WTC11 (cell line): ENCODE data around the gene UTP14A.

Experiments
- ELF4 ChIP-seq: sonication (generic); formaldehyde crosslinking; IDR thresholded peaks from 2 replicates; pipeline ENCODE4 v1.8.1; 2022; ENCODE audit warnings: low read depth, mild to moderate bottlenecking, moderate library complexity, missing genetic modification reagents
- FOXK1 ChIP-seq: sonication (generic); formaldehyde crosslinking; IDR thresholded peaks from 2 replicates; pipeline ENCODE4 v1.8.0; 2022; ENCODE audit warnings: mild to moderate bottlenecking, moderate library complexity, missing genetic modification reagents
- FOXP1 ChIP-seq: sonication (generic); formaldehyde crosslinking; IDR thresholded peaks from 2 replicates; pipeline ENCODE4 v1.8.0; 2022; ENCODE audit warnings: missing genetic modification reagents, mild to moderate bottlenecking, moderate library complexity, borderline replicate concordance
- GTF2I ChIP-seq: fragments of 250-450 bp; sonication (Bioruptor Pico); conservative IDR thresholded peaks from 2 replicates; pipeline ENCODE4 v1.4.0; 2021; ENCODE audit warnings: mild to moderate bottlenecking
- KAT7 ChIP-seq: sonication (generic); formaldehyde crosslinking; IDR thresholded peaks from 2 replicates; pipeline ENCODE4 v1.8.1; 2023; ENCODE audit warnings: missing genetic modification reagents, mild to moderate bottlenecking, borderline replicate concordance
- NFE2L1 ChIP-seq: sonication (generic); formaldehyde crosslinking; IDR thresholded peaks from 2 replicates; pipeline ENCODE4 v1.8.1; 2023; ENCODE audit warnings: missing genetic modification reagents
- NR3C1 ChIP-seq: sonication (generic); formaldehyde crosslinking; conservative IDR thresholded peaks from 2 replicates; pipeline ENCODE4 v1.8.1; 2023; ENCODE audit warnings: low read depth, mild to moderate bottlenecking, missing genetic modification reagents
- TEAD4 ChIP-seq: sonication (generic); formaldehyde crosslinking; IDR thresholded peaks from 2 replicates; pipeline ENCODE4 v1.8.0; 2022; ENCODE audit warnings: mild to moderate bottlenecking, missing genetic modification reagents
- ZBTB21 ChIP-seq: sonication (generic); formaldehyde crosslinking; IDR thresholded peaks from 2 replicates; pipeline ENCODE4 v1.8.1; 2023; ENCODE audit warnings: mild to moderate bottlenecking, missing genetic modification reagents, borderline replicate concordance
- ZNF317 ChIP-seq: sonication (generic); formaldehyde crosslinking; IDR thresholded peaks from 2 replicates; pipeline ENCODE4 v1.8.1; 2023; ENCODE audit warnings: low read depth, mild to moderate bottlenecking, moderate library complexity, missing genetic modification reagents, borderline replicate concordance
- TF ChIP-seq, protein P1 (sequence below): sonication (generic); formaldehyde crosslinking; IDR thresholded peaks from 2 replicates; pipeline ENCODE4 v1.8.0; 2022; ENCODE audit warnings: mild to moderate bottlenecking, missing genetic modification reagents
- TF ChIP-seq, protein P2 (sequence below): fragments of 200-600 bp; IDR thresholded peaks from 2 replicates; pipeline ENCODE4 v1.8.0; 2022; ENCODE audit warnings: antibody characterized with exemption
- TF ChIP-seq, protein P3 (sequence below): sonication (generic); formaldehyde crosslinking; conservative IDR thresholded peaks from 2 replicates; pipeline ENCODE4 v1.8.1; 2022; ENCODE audit warnings: mild to moderate bottlenecking, missing genetic modification reagents
- TF ChIP-seq, protein P4 (sequence below): sonication (generic); formaldehyde crosslinking; IDR thresholded peaks from 2 replicates; pipeline ENCODE4 v1.8.0; 2023; ENCODE audit warnings: missing genetic modification reagents, mild to moderate bottlenecking, borderline replicate concordance

DNA sequence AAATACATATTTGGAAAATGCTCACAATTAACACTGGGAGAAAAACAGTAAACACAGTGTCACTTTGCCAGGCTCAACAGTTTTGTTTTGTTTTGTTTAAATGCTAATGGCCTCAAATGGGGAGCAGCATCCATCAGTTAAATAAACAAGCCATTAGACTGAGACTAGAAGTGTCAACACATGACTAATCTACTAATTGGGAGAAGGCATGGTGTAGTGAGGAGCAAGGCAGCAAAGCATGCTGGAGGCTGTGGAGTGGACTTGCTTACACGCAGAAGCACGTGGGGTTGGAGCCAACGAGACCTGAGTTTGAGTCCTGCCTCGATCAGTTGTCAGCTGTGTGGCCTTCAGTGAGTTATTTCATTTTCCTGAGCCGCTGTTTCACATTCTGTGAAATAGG lies 29.0 kb downstream of the UTP14A start:
- TF ChIP-seq GTF2I (CRISPR knock-in tag) = no peak
- no peak for TF ChIP-seq FOXK1 (CRISPR knock-in tag)
- no peak for TF ChIP-seq FOXP1 (CRISPR knock-in tag)
- TF ChIP-seq ELF4 (CRISPR knock-in tag) = no peak
- TF ChIP-seq, protein P1, sequence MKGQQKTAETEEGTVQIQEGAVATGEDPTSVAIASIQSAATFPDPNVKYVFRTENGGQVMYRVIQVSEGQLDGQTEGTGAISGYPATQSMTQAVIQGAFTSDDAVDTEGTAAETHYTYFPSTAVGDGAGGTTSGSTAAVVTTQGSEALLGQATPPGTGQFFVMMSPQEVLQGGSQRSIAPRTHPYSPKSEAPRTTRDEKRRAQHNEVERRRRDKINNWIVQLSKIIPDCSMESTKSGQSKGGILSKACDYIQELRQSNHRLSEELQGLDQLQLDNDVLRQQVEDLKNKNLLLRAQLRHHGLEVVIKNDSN (CRISPR knock-in tag) = no peak
- TF ChIP-seq, protein P2, sequence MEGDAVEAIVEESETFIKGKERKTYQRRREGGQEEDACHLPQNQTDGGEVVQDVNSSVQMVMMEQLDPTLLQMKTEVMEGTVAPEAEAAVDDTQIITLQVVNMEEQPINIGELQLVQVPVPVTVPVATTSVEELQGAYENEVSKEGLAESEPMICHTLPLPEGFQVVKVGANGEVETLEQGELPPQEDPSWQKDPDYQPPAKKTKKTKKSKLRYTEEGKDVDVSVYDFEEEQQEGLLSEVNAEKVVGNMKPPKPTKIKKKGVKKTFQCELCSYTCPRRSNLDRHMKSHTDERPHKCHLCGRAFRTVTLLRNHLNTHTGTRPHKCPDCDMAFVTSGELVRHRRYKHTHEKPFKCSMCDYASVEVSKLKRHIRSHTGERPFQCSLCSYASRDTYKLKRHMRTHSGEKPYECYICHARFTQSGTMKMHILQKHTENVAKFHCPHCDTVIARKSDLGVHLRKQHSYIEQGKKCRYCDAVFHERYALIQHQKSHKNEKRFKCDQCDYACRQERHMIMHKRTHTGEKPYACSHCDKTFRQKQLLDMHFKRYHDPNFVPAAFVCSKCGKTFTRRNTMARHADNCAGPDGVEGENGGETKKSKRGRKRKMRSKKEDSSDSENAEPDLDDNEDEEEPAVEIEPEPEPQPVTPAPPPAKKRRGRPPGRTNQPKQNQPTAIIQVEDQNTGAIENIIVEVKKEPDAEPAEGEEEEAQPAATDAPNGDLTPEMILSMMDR = no peak
- no peak for TF ChIP-seq TEAD4 (CRISPR knock-in tag)
- no peak for TF ChIP-seq KAT7 (CRISPR knock-in tag)
- TF ChIP-seq, protein P3, sequence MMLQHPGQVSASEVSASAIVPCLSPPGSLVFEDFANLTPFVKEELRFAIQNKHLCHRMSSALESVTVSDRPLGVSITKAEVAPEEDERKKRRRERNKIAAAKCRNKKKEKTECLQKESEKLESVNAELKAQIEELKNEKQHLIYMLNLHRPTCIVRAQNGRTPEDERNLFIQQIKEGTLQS (CRISPR knock-in tag) = no peak
- no peak for TF ChIP-seq NR3C1 (CRISPR knock-in tag)
- TF ChIP-seq, protein P4, sequence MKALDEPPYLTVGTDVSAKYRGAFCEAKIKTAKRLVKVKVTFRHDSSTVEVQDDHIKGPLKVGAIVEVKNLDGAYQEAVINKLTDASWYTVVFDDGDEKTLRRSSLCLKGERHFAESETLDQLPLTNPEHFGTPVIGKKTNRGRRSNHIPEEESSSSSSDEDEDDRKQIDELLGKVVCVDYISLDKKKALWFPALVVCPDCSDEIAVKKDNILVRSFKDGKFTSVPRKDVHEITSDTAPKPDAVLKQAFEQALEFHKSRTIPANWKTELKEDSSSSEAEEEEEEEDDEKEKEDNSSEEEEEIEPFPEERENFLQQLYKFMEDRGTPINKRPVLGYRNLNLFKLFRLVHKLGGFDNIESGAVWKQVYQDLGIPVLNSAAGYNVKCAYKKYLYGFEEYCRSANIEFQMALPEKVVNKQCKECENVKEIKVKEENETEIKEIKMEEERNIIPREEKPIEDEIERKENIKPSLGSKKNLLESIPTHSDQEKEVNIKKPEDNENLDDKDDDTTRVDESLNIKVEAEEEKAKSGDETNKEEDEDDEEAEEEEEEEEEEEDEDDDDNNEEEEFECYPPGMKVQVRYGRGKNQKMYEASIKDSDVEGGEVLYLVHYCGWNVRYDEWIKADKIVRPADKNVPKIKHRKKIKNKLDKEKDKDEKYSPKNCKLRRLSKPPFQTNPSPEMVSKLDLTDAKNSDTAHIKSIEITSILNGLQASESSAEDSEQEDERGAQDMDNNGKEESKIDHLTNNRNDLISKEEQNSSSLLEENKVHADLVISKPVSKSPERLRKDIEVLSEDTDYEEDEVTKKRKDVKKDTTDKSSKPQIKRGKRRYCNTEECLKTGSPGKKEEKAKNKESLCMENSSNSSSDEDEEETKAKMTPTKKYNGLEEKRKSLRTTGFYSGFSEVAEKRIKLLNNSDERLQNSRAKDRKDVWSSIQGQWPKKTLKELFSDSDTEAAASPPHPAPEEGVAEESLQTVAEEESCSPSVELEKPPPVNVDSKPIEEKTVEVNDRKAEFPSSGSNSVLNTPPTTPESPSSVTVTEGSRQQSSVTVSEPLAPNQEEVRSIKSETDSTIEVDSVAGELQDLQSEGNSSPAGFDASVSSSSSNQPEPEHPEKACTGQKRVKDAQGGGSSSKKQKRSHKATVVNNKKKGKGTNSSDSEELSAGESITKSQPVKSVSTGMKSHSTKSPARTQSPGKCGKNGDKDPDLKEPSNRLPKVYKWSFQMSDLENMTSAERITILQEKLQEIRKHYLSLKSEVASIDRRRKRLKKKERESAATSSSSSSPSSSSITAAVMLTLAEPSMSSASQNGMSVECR (CRISPR knock-in tag) = no peak
- no peak for TF ChIP-seq ZNF317 (CRISPR knock-in tag)
- TF ChIP-seq NFE2L1 (CRISPR knock-in tag) = no peak
- TF ChIP-seq ZBTB21 = no peak
